A673 (cell line): ENCODE results near the gene URB1. TPM values are rescaled to one million over a fixed set of nuclear protein-coding genes. Genes with fewer than 3 reads are reported as not detected.

Source experiments
- BruUV-seq: library from RNA; stranded (reverse); fragments of 400-500 nt; replicated peaks from 2 replicates; lab custom pipeline; 2021; lab: Mats Ljungman, UMichigan
- CTCF ChIA-PET: fragments of 300-600 bp; sonication (Branson Sonifier 250); formaldehyde crosslinking; loops from one replicate; lab custom pipeline; 2022; ENCODE audit warnings: antibody characterized with exemption; lab: Charles Lee
- POLR2A ChIA-PET: fragments of 300-600 bp; sonication (Branson Sonifier 250); formaldehyde crosslinking; loops from one replicate; lab custom pipeline; 2022; ENCODE audit warnings: antibody characterized with exemption; ENCODE audit not compliant: low non-redundant PET; lab: Charles Lee
- DNase-seq: peaks from one replicate; pipeline ENCODE4 v3.0.0-alpha.2; 2015; ENCODE audit warnings: low spot score
- H3K27ac ChIP-seq: fragments of 200-600 bp; sonication (generic); 2 replicates; pipeline ENCODE4 v1.5.1; 2016; ENCODE audit warnings: mixed run types, low read depth, mild to moderate bottlenecking, mixed read lengths, antibody characterized with exemption, low read length; ENCODE audit not compliant: poor library complexity, severe bottlenecking
- H3K27me3 ChIP-seq: fragments of 200-600 bp; sonication (generic); replicated peaks from 2 replicates; pipeline ENCODE4 v1.6.1; 2017; ENCODE audit warnings: mixed run types, low read depth, mild to moderate bottlenecking, mixed read lengths, antibody characterized with exemption, low read length; ENCODE audit not compliant: insufficient read depth, poor library complexity
- H3K36me3 ChIP-seq: fragments of 200-600 bp; sonication (generic); 2 replicates; pipeline ENCODE4 v1.6.1; 2016; ENCODE audit warnings: mixed run types, mild to moderate bottlenecking, mixed read lengths, antibody characterized with exemption, low read length; ENCODE audit not compliant: insufficient read depth, poor library complexity, severe bottlenecking
- H3K4me1 ChIP-seq: fragments of 200-600 bp; sonication (generic); 2 replicates; pipeline ENCODE4 v1.6.1; 2017; ENCODE audit warnings: mixed run types, mild to moderate bottlenecking, mixed read lengths, antibody characterized with exemption, low read length; ENCODE audit not compliant: insufficient read depth, poor library complexity, severe bottlenecking
- H3K4me3 ChIP-seq: fragments of 200-600 bp; sonication (generic); 2 replicates; pipeline ENCODE4 v1.5.1; 2016; ENCODE audit warnings: low read depth, mixed run types, mild to moderate bottlenecking, mixed read lengths, low read length; ENCODE audit not compliant: poor library complexity, severe bottlenecking
- H3K9me3 ChIP-seq: fragments of 200-600 bp; sonication (generic); 2 replicates; pipeline ENCODE4 v1.6.1; 2016; ENCODE audit warnings: mixed run types, low read depth, mild to moderate bottlenecking, mixed read lengths, antibody characterized with exemption, low read length; ENCODE audit not compliant: poor library complexity, severe bottlenecking
- CTCF ChIP-seq: fragments of 300-800, 200-600 bp; sonication (generic); conservative IDR thresholded peaks from 2 replicates; pipeline ENCODE4 v1.5.1; 2017; ENCODE audit warnings: low read depth, mild to moderate bottlenecking, antibody characterized with exemption, low read length, moderate library complexity, mixed read lengths
- EZH2 ChIP-seq: fragments of 200-600 bp; sonication (generic); IDR thresholded peaks from 2 replicates; pipeline ENCODE4 v1.6.1; 2017; ENCODE audit warnings: borderline replicate concordance, low read depth, mild to moderate bottlenecking, mixed read lengths, antibody characterized with exemption, low read length; ENCODE audit not compliant: poor library complexity, severe bottlenecking
- intact Hi-C: fragments of 100-400 bp; cut with micrococcal nuclease; formaldehyde crosslinking; loops from one replicate; pipeline ENCODE4 v1.10.0; 2022; ENCODE audit not compliant: unreplicated experiment
- total RNA-seq: library from RNA; stranded (reverse); gene quantifications from 2 replicates; pipeline ENCODE4 v1.2.3, GENCODE V29; 2021

The URB1 gene
- total RNA-seq, 1 experiment from 2014 or later, result 30.5 TPM

GRCh38 chr21:32315511-32316281 is 77.1 kb downstream of the URB1 start:
- Histone ChIP-seq H3K4me1 (no peaks in the 10 kb centered on the region), H3K4me3 (no peak overlapping the region), H3K27me3 (no peaks in the 10 kb centered on the region), H3K9me3 (no peaks in the 10 kb centered on the region), H3K27ac (no peak overlapping the region), H3K36me3 (peaks cover 62% of the 10 kb centered on the region)
- DNase-seq, result no peak
- TF ChIP-seq EZH2, result no peak
- no peak for TF ChIP-seq CTCF
- intact Hi-C loops, result no loop called here
- BruUV-seq, result no TSS peak
- ChIA-PET POLR2A (no interaction called here), CTCF (interaction anchor here (0.6 kb wide), 1 partner anchor 9 kb away, joined by 5 read pairs; no protein-coding TSS in a partner anchor)

- intact Hi-C loops, result no loop called here
- no peak overlapping the region for H3K4me3 ChIP-seq
- TF ChIP-seq EZH2, result no peak
- no peak for TF ChIP-seq CTCF
- ChIA-PET CTCF (interaction anchor here (0.6 kb wide), 2 partner anchors 8 to 393 kb away, joined by 4 to 5 read pairs; no protein-coding TSS in a partner anchor), POLR2A (no interaction called here)
- H3K36me3 ChIP-seq, result peaks cover 55% of the 10 kb centered on the region
- H3K27ac ChIP-seq, result no peak overlapping the region
- H3K27me3 ChIP-seq, result no peaks in the 10 kb centered on the region
- no peaks in the 10 kb centered on the region for H3K9me3 ChIP-seq
- BruUV-seq, result no TSS peak
- no peaks in the 10 kb centered on the region for H3K4me1 ChIP-seq
- DNase-seq, result no peak
Observed at GRCh38 chr21:32314806-32315205, 78.0 kb downstream of the URB1 start.

GRCh38 chr21:32312976-32313375 is 79.8 kb downstream of the URB1 start:
- POLR2A ChIA-PET, result no interaction called here
- peaks cover 37% of the 10 kb centered on the region for H3K36me3 ChIP-seq

More at GRCh38 chr21:32312976-32313375, 79.8 kb downstream of the URB1 start:
- CTCF ChIA-PET, result no interaction called here
- no peak overlapping the region for H3K4me3 ChIP-seq
- DNase-seq, result no peak
- H3K4me1 ChIP-seq, result no peaks in the 10 kb centered on the region
- H3K27me3 ChIP-seq, result no peaks in the 10 kb centered on the region
- no peak overlapping the region for H3K27ac ChIP-seq
- TF ChIP-seq CTCF, result no peak
- no peak for TF ChIP-seq EZH2
- intact Hi-C loops, result no loop called here
- BruUV-seq, result no TSS peak
- no peaks in the 10 kb centered on the region for H3K9me3 ChIP-seq
